Panc1 (cell line): ENCODE data around the gene UPF2. TPM values are rescaled to one million over a fixed set of nuclear protein-coding genes. Genes with fewer than 3 reads are reported as not detected.

ENCODE experiments used
- ATAC-seq: fragments of 200-7000 bp; cut with Tn5 transposase; 2 replicates; pipeline ENCODE4 v1.9.1; 2020; ENCODE audit warnings: mild to moderate bottlenecking, moderate library complexity
- BruUV-seq: library from RNA; stranded (reverse); fragments of 400-500 nt; replicated peaks from 2 replicates; lab custom pipeline; 2021; lab: Mats Ljungman, UMichigan
- CTCF ChIA-PET: fragments of 300-600 bp; sonication (Branson Sonifier 250); formaldehyde crosslinking; loops from one replicate; lab custom pipeline; 2022; ENCODE audit warnings: antibody characterized with exemption; lab: Charles Lee
- POLR2A ChIA-PET: fragments of 300-600 bp; sonication (Branson Sonifier 250); formaldehyde crosslinking; loops from one replicate; lab custom pipeline; 2022; ENCODE audit warnings: antibody characterized with exemption; lab: Charles Lee
- DNase-seq: peaks from one replicate; pipeline ENCODE4 v3.0.0-alpha.2; 2010; ENCODE audit warnings: low read depth, low spot score
- H3K27ac ChIP-seq: 2 replicates; pipeline ENCODE4 v1.5.1; 2011; ENCODE audit warnings: mild to moderate bottlenecking, low read length, inconsistent platforms
- H3K27me3 ChIP-seq: fragments of 200-500 bp; sonication (Bioruptor generic); 2 replicates; pipeline ENCODE4 v1.6.0; 2014; ENCODE audit warnings: low read length, inconsistent platforms; ENCODE audit not compliant: control insufficient read depth, insufficient read depth
- H3K36me3 ChIP-seq: fragments of 200-500 bp; sonication (Bioruptor generic); 2 replicates; pipeline ENCODE4 v1.5.1; 2014; ENCODE audit warnings: inconsistent platforms, mild to moderate bottlenecking, low read length, moderate library complexity; ENCODE audit not compliant: control insufficient read depth, insufficient read depth
- H3K4me1 ChIP-seq: 2 replicates; pipeline ENCODE4 v1.5.1; 2011; ENCODE audit warnings: inconsistent platforms, mild to moderate bottlenecking, low read length, moderate library complexity; ENCODE audit not compliant: control insufficient read depth, insufficient read depth
- H3K4me3 ChIP-seq, 2 experiments: 2 replicates each; pipeline ENCODE4 v1.5.1; 2011 to 2012; ENCODE audit warnings: low read depth in 2 of 2, low read length in 2 of 2, mild to moderate bottlenecking in 2 of 2, inconsistent platforms in 1 of 2, moderate library complexity in 1 of 2
- H3K9me3 ChIP-seq: fragments of 200-500 bp; sonication (Bioruptor generic); 2 replicates; pipeline ENCODE4 v1.5.1; 2014; ENCODE audit warnings: low read depth, mild to moderate bottlenecking, inconsistent platforms, low read length, moderate library complexity; ENCODE audit not compliant: control insufficient read depth, insufficient read depth
- CTCF ChIP-seq: fragments of 450-650 bp; IDR thresholded peaks from 2 replicates; pipeline ENCODE4 v1.5.1; 2017; ENCODE audit warnings: mild to moderate bottlenecking
- POLR2AphosphoS5 ChIP-seq: IDR thresholded peaks from 2 replicates; pipeline ENCODE4 v1.6.1; 2012; ENCODE audit warnings: mild to moderate bottlenecking, low read depth, low read length, moderate library complexity
- REST ChIP-seq, 2 experiments: IDR thresholded peaks; 2 replicates each; pipeline ENCODE4 v1.6.1; 2011 to 2012; ENCODE audit warnings: low read depth in 2 of 2, control low read depth in 1 of 2, low read length in 1 of 2, mild to moderate bottlenecking in 1 of 2, moderate library complexity in 1 of 2; ENCODE audit not compliant: insufficient read depth in 1 of 2
- SIN3A ChIP-seq: IDR thresholded peaks from 2 replicates; pipeline ENCODE4 v1.6.1; 2012; ENCODE audit warnings: low read depth, mild to moderate bottlenecking, low read length, moderate library complexity, borderline replicate concordance; ENCODE audit not compliant: insufficient read depth
- TCF7L2 ChIP-seq: IDR thresholded peaks from 2 replicates; pipeline ENCODE4 v1.6.1; 2011; ENCODE audit warnings: mild to moderate bottlenecking, low read depth, low read length, inconsistent platforms
- in situ Hi-C: cut with HindIII; loops from 2 replicates; pipeline ENCODE4 v1.10.0; 2016; ENCODE audit warnings: low sequenced_read_pairs, low pct_unique_long_range_greater_than_20kb
- intact Hi-C: fragments of 100-400 bp; cut with micrococcal nuclease; formaldehyde crosslinking; loops from one replicate; pipeline ENCODE4 v1.10.0; 2022; ENCODE audit not compliant: unreplicated experiment
- total RNA-seq: library from RNA; stranded (reverse); gene quantifications from one replicate; pipeline ENCODE4 v1.2.1, GENCODE V29; 2021; ENCODE audit not compliant: unreplicated experiment

The UPF2 gene
- total RNA-seq, 1 experiment from 2014 or later = 19.1 TPM

GRCh38 chr10:11921800-11922392, 120.7 kb downstream of the UPF2 start:
- H3K9me3 ChIP-seq = no peaks in the 10 kb centered on the region
- intact Hi-C loops = no loop called here
- H3K4me1 ChIP-seq = no peaks in the 10 kb centered on the region
- ATAC-seq (no peak), DNase-seq (no peak)
- ChIA-PET CTCF (interaction anchor here (0.5 kb wide), 1 partner anchor 10 kb away, joined by 9 read pairs; no protein-coding TSS in a partner anchor), POLR2A (no interaction called here)
- no peak overlapping the region for H3K4me3 ChIP-seq
- no peak for TF ChIP-seq REST (IDR thresholded peaks at IDR 0.05; ENCODE audit: insufficient read depth in 1 of 2, low read depth in 2 of 2, low read length in 1 of 2)
- TF ChIP-seq POLR2AphosphoS5 = no peak
- TF ChIP-seq TCF7L2 = no peak
- no peak for TF ChIP-seq CTCF
- no peak for TF ChIP-seq SIN3A
- H3K36me3 ChIP-seq = peaks cover 8% of the 10 kb centered on the region
- no TSS peak for BruUV-seq
- in situ Hi-C loops = no loop called here
- H3K27ac ChIP-seq = no peak overlapping the region
- H3K27me3 ChIP-seq = no peaks in the 10 kb centered on the region

- no peak for DNase-seq
- ATAC-seq = no peak
- no peaks in the 10 kb centered on the region for H3K27me3 ChIP-seq
- CTCF ChIA-PET = no interaction called here
- H3K4me3 ChIP-seq = no peak overlapping the region
- H3K36me3 ChIP-seq = peaks cover 8% of the 10 kb centered on the region
- POLR2A ChIA-PET = no interaction called here
- TF ChIP-seq REST (IDR thresholded peaks at IDR 0.05; ENCODE audit: insufficient read depth in 1 of 2, low read depth in 2 of 2, low read length in 1 of 2) (no peak), POLR2AphosphoS5 (no peak), TCF7L2 (no peak), SIN3A (no peak), CTCF (no peak)
- intact Hi-C loops (no loop called here), in situ Hi-C loops (no loop called here)
- BruUV-seq = no TSS peak
- H3K4me1 ChIP-seq = no peaks in the 10 kb centered on the region
- H3K27ac ChIP-seq = no peak overlapping the region
- no peaks in the 10 kb centered on the region for H3K9me3 ChIP-seq
These were observed 123.3 kb downstream of the UPF2 start for GRCh38 chr10:11919271-11919670.
